Activated T-helper 1 cell treated with Interleukin-2 at 50 U/mL for 16 hours (primary cell): Measurements from ENCODE around the gene PRKN.
"Not testable (repeated sequence)": the region's sequence is repeated elsewhere in the genome, so short reads cannot be mapped to it uniquely, and the experiment has no call there.

Experiments
- DNase-seq: peaks from one replicate; pipeline ENCODE4 v3.0.0-alpha.2; 2020; ENCODE audit warnings: low read depth

Gene PRKN

GRCh38 chr6:161837449-161837735, 890.2 kb downstream of the PRKN start:
- DNase-seq: no peak

GRCh38 chr6:161836643-161837448, 890.7 kb downstream of the PRKN start:
- no peak for DNase-seq

- DNase-seq: no peak
Observed at GRCh38 chr6:161835500-161836215, 891.9 kb downstream of the PRKN start.

- no peak for DNase-seq
Observed at GRCh38 chr6:161834426-161834825, 893.1 kb downstream of the PRKN start.

GRCh38 chr6:161833099-161833860, 894.3 kb downstream of the PRKN start:
- DNase-seq: no peak

- no peak for DNase-seq
Observed at GRCh38 chr6:161832622-161833021, 894.9 kb downstream of the PRKN start.

- no peak for DNase-seq
Observed at GRCh38 chr6:161830866-161831616, 896.5 kb downstream of the PRKN start.

GRCh38 chr6:161829291-161829729, 898.3 kb downstream of the PRKN start:
- DNase-seq: no peak

- DNase-seq: no peak
Observed at GRCh38 chr6:161828355-161828754, 899.2 kb downstream of the PRKN start.

GRCh38 chr6:161826512-161826911, 901.1 kb downstream of the PRKN start:
- no peak for DNase-seq

GRCh38 chr6:161822204-161822603, 905.4 kb downstream of the PRKN start:
- DNase-seq: not testable (repeated sequence)

GRCh38 chr6:161817881-161818280, 909.7 kb downstream of the PRKN start:
- DNase-seq: no peak

GRCh38 chr6:161815965-161816364, 911.6 kb downstream of the PRKN start:
- DNase-seq: no peak

GRCh38 chr6:161813156-161813555, 914.4 kb downstream of the PRKN start:
- DNase-seq: no peak

- DNase-seq: no peak
Observed at GRCh38 chr6:161809971-161810370, 917.6 kb downstream of the PRKN start.

GRCh38 chr6:161804838-161805237, 922.7 kb downstream of the PRKN start:
- DNase-seq: no peak

- DNase-seq: no peak
Observed at GRCh38 chr6:161803131-161803530, 924.4 kb downstream of the PRKN start.

- DNase-seq: no peak
Observed at GRCh38 chr6:161802231-161802630, 925.3 kb downstream of the PRKN start.

GRCh38 chr6:161798844-161799394, 928.6 kb downstream of the PRKN start:
- DNase-seq: no peak

GRCh38 chr6:161796681-161797080, 930.9 kb downstream of the PRKN start:
- no peak for DNase-seq

GRCh38 chr6:161792851-161793493, 934.6 kb downstream of the PRKN start:
- no peak for DNase-seq
